Dedifferentiated amniotic fluid mesenchymal stem cell (primary cell): ENCODE measurements around the gene PMEPA1.
"Not testable (repeated sequence)": the region's sequence is repeated elsewhere in the genome, so short reads cannot be mapped to it uniquely, and the experiment has no call there.

Source experiments
- DNase-seq: peaks from one replicate; pipeline ENCODE4 v3.0.0-alpha.2; 2016; ENCODE audit errors: extremely low spot score

The PMEPA1 gene

DNA sequence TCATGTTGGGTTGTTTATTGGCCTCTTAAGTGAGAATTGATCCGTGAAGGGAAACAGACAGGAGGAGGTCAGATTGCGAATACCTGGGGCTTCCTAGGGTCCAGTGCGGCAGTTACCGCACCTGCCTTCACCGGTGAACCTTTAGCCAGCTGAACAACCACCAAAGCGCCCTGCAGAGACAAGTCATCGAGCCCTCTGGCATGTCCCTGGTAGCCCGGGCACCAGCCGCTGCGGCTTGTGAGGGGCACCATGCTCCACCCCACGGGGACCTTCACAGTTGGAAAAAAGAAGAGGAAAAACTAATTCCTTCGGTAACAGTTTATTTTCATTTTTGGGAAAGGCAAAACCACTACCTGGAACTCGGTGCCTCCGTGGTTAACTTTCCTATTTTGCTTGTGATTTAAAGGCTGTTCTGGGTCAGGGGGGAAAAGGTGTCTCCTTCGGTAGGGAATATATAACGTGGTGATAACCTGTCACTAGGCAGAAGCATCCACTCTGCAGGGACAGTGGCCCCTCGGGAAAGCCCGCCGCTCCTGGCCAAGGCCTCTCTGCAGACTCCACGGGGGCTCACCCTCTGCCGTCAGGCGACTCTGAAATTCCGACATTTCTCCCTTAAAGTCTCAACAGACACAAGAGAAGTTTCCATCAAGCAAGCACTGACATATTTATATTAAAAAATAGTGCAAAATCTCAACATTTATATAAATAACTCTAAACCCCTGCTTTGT is 58.9 kb downstream of the PMEPA1 start:
- DNase-seq = no peak

DNA sequence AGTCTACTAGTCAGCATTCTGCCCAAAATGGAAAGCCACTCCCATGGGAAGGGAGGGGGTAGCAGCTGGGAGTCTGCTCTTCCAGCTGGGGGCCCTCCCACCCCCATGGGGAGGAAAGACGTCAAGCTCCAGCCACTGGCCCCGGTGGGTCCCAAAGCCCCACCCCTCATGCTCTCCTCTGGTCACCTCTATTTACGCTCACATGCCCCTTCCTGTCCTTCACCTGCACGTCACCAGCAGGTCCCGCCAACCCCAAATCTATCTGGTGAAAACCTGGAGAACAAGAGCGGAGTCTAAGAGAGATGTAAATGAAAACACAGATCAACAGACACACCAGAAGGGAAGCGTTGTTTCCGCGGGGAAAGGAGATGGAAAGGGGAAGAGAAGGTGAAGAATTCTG is 59.5 kb downstream of the PMEPA1 start:
- DNase-seq = no peak

DNA sequence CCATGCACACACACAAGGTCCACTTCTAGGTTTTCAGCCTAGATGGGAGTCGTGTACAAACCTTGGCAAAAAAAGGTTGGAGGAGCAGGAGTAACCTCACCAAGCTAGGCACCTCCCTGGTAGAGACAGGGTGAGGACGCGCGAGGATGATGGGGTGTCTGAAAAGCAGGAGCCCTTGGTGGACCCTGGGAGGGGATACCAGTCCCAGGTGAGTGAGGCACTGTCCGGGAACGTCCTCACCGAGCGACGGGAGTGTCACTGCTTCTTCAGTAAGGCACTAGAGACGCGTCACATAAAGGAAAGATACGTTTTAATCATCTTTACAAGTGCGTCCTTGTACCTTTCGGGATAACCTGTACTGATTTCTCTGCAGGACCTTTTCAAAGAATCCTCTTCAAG is 60.2 kb downstream of the PMEPA1 start:
- no peak for DNase-seq

DNA sequence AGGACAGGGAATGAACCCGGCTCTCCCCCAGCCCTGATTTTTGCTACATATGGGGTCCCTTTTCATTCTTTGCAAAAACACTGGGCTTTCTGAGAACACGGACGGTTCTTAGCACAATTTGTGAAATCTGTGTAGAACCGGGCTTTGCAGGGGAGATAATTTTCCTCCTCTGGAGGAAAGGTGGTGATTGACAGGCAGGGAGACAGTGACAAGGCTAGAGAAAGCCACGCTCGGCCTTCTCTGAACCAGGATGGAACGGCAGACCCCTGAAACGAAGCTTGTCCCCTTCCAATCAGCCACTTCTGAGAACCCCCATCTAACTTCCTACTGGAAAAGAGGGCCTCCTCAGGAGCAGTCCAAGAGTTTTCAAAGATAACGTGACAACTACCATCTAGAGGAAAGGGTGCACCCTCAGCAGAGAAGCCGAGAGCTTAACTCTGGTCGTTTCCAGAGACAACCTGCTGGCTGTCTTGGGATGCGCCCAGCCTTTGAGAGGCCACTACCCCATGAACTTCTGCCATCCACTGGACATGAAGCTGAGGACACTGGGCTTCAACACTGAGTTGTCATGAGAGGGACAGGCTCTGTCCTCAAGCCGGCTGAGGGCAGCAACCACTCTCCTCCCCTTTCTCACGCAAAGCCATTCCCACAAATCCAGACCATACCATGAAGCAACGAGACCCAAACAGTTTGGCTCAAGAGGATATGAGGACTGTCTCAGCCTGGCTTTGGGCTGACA is 60.8 kb downstream of the PMEPA1 start:
- DNase-seq = no peak

DNA sequence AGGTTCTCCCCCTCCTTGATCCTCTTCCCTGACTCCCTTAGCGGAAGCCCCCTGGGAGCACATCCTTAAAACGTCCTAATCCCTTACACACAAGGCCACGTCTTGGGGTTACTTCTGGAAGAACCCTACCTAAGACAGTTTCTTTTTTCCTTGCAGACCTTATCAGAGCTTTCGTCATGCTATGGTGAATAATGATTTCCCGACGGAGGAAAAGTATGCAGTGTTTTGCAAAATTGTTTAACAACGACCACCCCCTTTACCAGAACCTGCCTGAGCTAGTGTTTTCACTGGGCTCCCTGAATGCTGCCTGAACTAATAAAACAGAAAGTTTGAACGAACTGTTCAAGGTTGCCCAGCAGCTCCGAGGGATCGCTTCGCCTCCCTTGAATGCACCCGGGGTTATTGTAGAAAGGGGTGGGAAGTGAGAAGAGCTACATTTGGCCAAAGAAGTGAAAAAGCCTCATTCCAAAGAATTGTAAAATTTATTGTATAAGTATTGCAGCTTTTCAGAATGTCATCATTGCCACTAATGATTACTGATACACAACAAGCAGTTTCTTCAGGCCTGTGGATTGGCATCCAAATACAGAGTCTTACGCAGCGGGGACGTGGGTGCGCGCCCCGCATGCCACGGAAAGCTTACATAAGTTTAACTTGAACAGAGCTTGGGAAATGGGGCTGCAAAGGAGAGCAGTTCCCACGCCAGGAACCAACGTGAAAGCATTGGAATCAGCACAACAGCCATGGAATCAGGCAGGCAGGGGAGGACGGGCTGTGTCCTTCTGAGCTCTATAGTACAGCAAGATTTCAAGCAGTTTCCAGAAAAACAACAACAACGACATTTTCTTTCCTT is 61.7 kb downstream of the PMEPA1 start:
- no peak for DNase-seq

DNA sequence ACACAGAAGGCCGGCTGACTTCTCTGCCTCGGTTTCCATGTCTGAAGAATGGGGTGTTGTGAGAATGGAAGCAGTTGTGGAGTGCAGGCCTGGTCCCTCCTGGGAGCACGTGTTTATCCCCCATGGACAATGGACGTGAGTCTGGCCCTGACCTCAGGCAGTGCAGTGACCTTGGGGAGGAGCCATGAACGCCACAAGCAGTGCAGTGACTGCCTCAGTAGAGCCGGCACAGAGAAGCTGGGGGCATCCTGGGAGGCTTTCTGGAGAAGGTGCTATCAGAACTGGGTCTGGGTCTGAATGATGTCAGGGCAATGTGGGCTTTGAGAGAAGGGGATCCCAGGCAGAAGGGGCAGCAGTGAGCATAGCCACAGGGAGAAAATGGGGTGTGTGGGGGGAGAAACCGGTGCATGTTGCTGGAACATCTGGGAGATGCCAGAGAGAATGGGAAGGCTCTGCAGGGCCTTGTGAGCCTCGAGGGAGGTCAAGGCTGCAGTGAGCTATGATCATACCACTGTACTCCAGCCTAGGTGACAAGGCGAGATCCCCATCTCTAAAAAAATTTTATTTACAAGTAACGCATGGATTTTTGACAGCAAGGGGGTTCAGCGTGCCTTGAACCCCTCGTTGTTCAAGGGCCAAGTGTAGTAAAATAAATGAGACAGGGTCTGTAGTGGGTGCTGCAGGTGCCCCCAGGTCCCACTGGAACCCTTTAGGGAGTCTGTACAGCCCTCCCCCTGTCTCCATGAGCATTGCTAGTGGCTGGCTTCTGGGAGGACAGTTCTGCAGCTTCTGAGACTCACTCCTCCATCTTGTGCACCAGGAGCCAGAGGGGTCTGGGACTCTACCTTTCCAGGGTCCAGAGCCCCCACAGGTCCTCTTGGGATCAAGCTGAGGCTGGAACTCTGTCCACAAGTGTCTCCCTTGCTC is 62.5 kb downstream of the PMEPA1 start:
- DNase-seq = no peak

DNA sequence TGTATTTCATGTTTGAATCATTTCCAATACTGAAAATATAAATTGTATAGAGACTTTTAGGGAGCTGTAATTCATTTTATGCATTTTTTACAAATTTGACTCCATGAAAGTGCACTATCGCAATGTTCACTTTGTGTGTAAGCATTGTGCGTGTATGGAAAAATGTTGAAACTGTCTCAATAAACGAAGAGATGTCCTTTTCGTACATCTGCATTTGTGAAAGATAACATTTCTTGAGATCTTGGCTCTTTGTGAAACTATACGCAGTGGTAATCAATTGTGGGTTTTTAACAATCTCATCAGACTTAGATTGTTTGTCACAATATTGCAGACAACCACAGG is 70.9 kb downstream of the PMEPA1 start:
- DNase-seq = no peak

DNA sequence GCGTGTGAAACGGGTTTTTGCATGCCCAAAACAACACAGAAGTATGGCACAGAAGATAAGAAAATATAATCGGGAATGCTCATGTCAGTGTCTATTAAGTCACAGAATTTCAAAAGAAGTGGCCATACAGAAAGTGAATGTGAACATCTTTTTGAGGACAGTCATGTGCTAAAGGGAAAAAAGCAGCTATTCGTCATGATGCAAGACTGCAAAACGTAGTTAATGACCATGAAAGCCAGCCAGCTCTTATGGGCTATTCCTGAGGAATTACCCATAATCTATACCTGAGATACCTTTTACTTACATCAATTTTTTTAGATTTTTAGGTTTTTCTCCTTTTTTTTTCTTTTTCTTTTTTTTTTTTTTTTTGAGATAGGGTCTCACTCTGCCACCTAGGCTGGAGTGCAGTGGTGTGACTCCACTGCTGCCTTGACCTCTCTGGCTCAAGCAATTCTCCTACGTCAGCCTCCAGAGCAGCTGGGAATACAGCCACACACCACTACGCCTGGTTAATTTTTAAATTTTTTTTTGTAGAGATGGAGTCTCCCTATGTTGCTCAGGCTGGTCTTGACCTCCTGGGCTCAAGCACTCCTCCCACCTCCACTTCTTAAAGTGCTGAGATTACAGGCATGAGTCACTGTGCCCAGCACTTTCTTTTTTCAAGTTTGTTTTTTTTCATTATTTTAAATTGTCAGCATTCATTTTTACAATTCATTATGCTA is 71.5 kb downstream of the PMEPA1 start:
- no peak for DNase-seq

DNA sequence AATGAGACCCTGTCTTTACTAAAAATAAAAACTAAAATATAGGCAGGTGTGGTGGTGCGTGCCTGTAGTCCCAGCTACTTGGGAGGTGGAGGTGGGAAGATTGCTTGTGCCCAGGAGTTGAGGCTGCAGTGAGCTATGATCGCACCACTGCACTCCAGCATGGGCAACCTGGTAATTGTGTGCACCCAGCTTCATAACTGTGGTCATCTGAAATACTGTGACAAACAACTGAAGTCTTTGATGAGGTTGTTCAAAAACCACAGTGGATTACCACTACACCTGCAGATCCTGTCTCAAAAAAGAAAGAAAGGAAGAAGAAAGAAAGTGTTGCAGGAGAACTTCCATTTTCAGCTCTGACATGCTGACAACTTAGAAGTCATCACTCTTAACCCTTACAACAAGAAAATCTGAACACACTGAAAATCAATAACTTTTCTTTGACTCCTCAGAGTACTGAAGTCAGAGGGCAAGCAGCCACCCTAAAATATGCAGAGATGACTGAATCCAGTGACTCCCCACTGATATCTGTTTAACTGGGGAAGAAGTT is 75.8 kb downstream of the PMEPA1 start:
- DNase-seq = no peak

DNA sequence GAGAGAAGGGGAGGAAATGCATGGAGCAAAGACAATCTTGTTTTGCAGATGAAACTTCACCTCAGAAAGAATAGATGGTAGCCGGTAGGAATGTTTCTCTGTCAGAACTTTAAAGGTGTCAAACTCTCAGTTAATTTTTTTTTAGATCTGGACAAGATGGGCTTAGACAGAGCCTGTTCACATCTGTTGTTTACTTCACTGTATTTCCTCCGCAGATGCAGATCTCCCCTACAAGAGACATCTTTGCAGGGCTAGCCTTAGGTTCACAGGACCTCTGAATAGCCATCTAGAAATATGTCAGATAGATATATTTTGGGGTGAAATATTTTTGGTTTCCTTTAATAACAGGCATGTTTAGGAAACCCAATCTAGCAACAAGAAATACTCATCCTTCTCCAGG is 77.5 kb downstream of the PMEPA1 start:
- DNase-seq = no peak

DNA sequence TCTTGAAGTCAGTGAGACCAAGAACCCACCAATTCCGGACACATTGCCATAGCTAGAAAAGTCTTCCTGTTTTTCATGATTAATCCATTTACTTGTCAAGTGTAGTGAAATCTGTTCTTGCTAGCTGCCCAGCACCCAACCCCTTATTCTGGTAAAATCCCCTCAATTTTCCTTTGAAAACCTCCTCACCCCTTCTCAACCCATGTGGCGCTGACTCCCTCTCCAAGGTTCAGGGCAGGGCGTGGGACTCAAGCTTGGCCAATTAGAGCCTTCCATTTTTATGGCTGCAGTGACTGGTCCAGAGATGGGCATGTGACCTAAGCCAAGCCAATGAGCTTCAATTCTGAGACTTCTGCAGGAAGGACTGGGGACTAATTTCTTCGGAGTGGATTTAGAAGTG is 79.8 kb downstream of the PMEPA1 start:
- no peak for DNase-seq

DNA sequence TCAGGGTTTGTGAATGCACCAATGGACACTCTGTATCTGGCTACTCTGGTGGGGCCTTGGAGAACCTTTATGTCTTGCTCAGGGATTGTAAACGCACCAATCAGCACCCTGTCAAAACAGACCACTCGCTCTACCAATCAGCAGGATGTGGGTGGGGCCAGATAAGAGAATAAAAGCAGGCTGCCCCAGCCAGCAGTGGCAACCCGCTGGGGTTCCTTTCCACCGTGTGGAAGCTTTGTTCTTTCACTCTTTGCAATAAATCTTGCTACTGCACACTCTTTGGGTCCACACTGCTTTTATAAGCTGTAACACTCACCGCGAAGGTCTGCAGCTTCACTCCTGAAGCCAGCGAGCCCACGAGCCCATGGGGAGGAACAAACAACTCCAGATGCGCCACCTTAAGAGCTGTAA is 80.3 kb downstream of the PMEPA1 start:
- DNase-seq = not testable (repeated sequence)

DNA sequence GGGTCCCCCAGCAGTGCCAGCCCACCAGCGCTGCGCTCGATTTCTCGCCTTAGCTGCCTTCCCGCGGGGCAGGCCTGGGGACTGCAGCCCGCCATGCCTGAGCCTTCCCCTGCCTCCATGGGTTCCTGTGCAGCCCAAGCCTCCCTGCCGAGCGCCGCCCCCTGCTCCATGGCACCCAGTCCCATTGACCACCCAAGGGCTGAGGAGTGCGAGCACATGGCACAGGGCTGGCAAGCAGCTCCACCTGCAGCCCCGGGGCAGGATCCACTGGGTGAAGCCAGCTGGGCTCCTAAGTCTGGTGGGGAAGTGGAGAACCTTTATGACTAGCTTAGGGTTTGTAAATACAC is 80.9 kb downstream of the PMEPA1 start:
- DNase-seq = not testable (repeated sequence)

DNA sequence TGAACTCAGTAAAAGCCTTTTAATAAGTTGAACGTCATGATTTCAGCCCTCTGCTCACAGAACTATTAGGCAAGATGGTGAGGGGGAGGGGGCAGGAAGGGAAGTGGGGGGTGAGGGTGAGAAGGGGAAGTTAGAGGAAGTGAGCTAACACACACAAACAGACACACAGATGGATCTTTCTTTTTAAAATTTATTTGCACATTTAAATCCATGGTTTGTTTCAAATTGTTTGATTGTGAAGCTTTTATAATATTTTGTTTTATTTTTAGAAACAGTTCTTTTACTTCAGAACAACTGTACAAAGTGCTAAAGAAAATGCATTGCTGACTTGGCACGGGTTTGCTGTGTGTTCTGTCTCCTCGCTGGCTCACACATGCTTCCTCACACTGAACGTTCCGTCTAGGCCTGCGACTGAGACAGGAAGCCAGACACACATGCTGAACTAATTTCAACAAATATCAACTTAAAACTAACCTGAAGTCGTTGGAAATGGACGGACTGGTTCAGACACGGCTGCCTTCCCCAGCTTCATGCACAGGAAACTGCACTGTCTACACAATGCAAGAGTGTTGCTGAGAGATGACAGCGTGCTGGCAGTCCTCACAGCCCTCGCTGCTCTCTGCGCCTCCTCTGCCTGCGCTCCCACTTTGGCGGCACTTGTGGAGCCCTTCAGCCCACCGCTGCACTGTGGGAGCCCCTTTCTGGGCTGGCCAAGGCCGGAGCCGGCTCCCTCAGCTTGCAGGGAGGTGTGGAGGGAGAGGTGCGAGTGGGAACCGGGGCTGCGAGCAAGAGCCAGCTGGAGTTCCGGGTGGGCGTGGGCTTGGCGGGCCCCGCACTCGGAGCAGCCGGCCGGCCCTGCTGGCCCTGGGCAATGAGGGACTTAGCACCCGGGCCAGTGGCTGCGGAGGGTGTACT is 81.5 kb downstream of the PMEPA1 start:
- DNase-seq = no peak

DNA sequence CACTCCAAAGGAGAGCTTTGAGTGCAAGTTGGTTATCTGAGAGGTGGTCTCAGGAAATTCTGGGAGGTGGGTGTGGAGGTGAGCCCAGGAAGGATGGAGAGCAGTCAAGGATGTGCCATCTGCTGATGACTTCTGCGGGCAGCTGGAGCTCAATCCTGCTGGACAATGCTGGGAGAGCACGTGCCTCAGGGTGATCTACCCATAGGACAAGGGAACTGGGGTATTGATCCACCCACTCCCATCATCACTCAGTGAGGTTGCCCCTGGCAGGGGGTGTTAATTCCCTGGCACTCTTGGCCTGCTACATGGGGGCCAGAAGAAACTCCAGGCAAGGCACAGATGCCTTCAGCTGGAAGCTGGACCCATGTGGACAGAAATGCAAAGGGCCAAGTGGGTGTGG is 82.5 kb downstream of the PMEPA1 start:
- DNase-seq = no peak

DNA sequence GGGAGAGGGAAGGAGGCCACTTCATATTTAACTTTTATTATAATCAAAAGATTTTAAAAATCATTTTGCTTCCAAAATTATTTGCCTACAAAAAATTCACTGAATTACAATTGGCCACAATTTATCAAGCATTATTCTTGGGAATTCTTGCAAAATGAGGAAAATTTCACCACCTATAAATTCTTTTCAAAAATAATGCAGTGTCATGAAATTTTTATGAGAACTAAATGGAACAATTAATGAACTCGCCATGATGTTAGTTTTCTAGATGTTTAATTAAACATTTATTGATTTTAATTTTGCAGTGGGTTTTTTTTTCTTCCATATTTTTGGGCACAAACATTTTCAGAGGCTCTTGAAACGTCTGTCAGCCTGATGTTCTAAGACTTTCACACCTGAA is 83.8 kb downstream of the PMEPA1 start:
- DNase-seq = no peak

DNA sequence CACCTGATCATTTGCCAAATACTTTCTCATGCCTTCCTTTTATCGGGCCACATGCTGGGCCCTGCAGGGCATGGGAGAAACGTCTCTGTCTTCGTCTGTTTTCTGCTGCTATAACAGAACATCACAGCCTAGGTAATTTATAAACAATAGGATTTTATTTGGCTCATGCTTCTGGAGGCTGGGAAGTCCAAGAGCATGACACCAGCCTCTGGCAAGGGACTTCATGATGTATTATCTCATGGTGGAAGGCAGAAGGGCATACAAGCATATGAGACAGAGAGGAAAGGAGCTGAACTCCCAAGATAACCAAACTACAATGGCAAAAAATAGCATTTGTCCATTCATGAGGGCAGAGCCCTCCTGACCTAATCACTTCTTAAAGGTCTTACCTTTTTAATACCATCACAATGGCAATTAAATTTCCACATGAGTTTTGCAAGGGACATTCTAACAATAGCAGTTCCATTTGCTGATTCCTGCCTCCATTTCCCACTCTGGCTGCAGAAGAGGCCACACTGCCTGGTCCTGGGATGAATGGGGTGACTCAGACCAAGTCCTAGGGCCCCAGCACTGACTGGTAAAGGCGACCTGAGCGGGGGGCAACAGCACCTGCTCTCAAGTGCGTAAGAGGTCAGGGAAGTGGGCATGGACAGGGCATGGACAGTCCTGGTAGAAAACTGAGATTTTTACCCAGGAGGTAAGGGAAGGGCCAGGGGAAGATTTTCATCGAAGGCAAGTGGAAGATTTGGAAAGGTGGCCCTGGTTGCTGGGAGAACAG is 84.4 kb downstream of the PMEPA1 start:
- DNase-seq = no peak

DNA sequence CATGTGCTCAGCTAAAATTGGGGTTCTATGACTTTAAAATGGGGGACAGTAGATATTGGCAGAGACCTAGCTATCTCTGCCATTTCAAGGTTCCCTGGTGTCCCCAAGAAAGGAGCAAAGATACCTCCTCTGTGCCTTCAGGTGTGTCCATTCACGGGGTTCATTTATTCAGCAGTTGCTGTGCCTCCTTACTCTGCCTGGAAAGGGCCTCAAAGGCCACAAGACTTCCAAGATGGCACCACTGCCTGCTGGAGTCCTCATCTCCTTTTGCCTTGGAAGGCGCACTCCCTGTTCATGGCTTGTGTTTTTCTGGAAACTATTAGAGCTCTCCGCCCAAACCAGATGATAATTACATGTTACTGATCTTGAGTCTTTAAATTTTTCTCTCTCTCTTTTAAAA is 85.7 kb downstream of the PMEPA1 start:
- no peak for DNase-seq
